GM12892 (cell line): ENCODE results near the gene SIM2.
A peak's percentile ranks its signal among the peaks of the same experiment; 100 is the strongest.

Source experiments
- DNase-seq: peaks from one replicate; pipeline ENCODE4 v3.0.0; 2011; ENCODE audit not compliant: insufficient read length
- FAIRE-seq: peaks from 2 replicates; lab custom pipeline; 2011; peaks lifted over from hg19 to GRCh38; lab: Jason Lieb, UNC
- POLR2A ChIP-seq: IDR thresholded peaks from 2 replicates; pipeline ENCODE4 v1.6.1; 2011; ENCODE audit warnings: low read depth, low read length, control low read depth
- POLR2AphosphoS5 ChIP-seq: IDR thresholded peaks from 2 replicates; pipeline ENCODE4 v1.6.1; 2011; ENCODE audit warnings: low read depth, low read length, control low read depth
- TAF1 ChIP-seq: IDR thresholded peaks from 2 replicates; pipeline ENCODE4 v1.6.1; 2011; ENCODE audit warnings: low read depth, mild to moderate bottlenecking, control low read depth, low read length, borderline replicate concordance

SIM2 gene

GRCh38 chr21:36747041-36747814 lies 48.3 kb downstream of the SIM2 start:
- no peak for TF ChIP-seq POLR2AphosphoS5
- FAIRE-seq (no peak), DNase-seq (no peak)

GRCh38 chr21:36747815-36748383 lies 49.0 kb downstream of the SIM2 start:
- TF ChIP-seq TAF1: no peak
- no peak for TF ChIP-seq POLR2A
- no peak for TF ChIP-seq POLR2AphosphoS5
- DNase-seq (peak; percentile 48), FAIRE-seq (no peak)

- TF ChIP-seq POLR2AphosphoS5 (no peak), POLR2A (no peak), TAF1 (no peak)
- no peak for FAIRE-seq
- DNase-seq: no peak
These were observed 51.1 kb downstream of the SIM2 start for GRCh38 chr21:36749935-36750575.

GRCh38 chr21:36750576-36750959 lies 51.7 kb downstream of the SIM2 start:
- DNase-seq (no peak), FAIRE-seq (no peak)
- TF ChIP-seq POLR2A (no peak), TAF1 (no peak), POLR2AphosphoS5 (no peak)

- no peak for FAIRE-seq
- DNase-seq: no peak
- TF ChIP-seq POLR2AphosphoS5 (no peak), POLR2A (no peak), TAF1 (no peak)
These were observed 52.5 kb downstream of the SIM2 start for GRCh38 chr21:36751383-36751782.

- no peak for TF ChIP-seq POLR2AphosphoS5
- TF ChIP-seq TAF1: no peak
- TF ChIP-seq POLR2A: no peak
- no peak for FAIRE-seq
- DNase-seq: no peak
These were observed 54.6 kb downstream of the SIM2 start for GRCh38 chr21:36753556-36753955.

- TF ChIP-seq POLR2A: no peak
- TF ChIP-seq POLR2AphosphoS5: no peak
- no peak for TF ChIP-seq TAF1
- FAIRE-seq (no peak), DNase-seq (no peak)
These were observed 55.5 kb downstream of the SIM2 start for GRCh38 chr21:36754241-36754898.

- FAIRE-seq (no peak), DNase-seq (no peak)
- no peak for TF ChIP-seq POLR2AphosphoS5
- no peak for TF ChIP-seq TAF1
- no peak for TF ChIP-seq POLR2A
These were observed 57.6 kb downstream of the SIM2 start for GRCh38 chr21:36756527-36756926.

- DNase-seq (no peak), FAIRE-seq (no peak)
- TF ChIP-seq TAF1 (no peak), POLR2AphosphoS5 (no peak), POLR2A (no peak)
These were observed 58.3 kb downstream of the SIM2 start for GRCh38 chr21:36757196-36757595.

GRCh38 chr21:36759348-36760083 lies 60.6 kb downstream of the SIM2 start:
- no peak for FAIRE-seq
- TF ChIP-seq POLR2AphosphoS5 (no peak), TAF1 (no peak), POLR2A (no peak)
- DNase-seq: no peak

- DNase-seq: no peak
- FAIRE-seq: no peak
- TF ChIP-seq POLR2AphosphoS5: no peak
- TF ChIP-seq TAF1: no peak
These were observed 62.8 kb downstream of the SIM2 start for GRCh38 chr21:36761685-36762084.
